Measurements from ENCODE around the gene ZNF214.

DNA sequence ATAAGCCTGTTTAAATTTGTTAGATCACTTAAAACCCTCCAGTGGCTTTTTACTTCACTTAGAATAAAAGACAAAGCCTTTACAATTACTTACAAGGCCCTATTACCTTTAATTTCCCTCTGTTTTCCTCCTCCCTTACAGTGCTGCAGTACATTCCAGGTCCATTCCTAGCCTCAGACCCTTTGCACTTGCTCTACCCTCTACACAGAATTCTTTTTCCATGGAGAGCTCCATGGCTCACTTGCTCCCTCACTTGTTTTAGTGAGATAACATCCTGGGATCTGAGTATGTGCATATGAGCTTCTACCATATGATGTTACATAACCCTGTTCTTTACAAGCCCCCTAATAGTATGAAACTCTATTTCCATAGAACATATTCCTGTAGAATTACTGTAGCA, 24.4 kb downstream of the ZNF214 start:
- TF ChIP-seq EZH2 (IDR thresholded peaks at IDR 0.05) = no peak
- no peak for TF ChIP-seq POLR2AphosphoS5 (IDR thresholded peaks at IDR 0.05; ENCODE audit: borderline replicate concordance, low read depth, low read length)
- TF ChIP-seq FOXP2 (optimal IDR thresholded peaks at IDR 0.05; ENCODE audit: control extremely low read depth, extremely low read length, insufficient read depth) = no peak
